HEK293 (cell line): Measurements from ENCODE around the gene CDCA5.

Source experiments
- CTCF ChIA-PET: fragments of 350-600 bp; formaldehyde crosslinking; extraction: SDS; loops from one replicate; lab custom pipeline; 2021; ENCODE audit warnings: antibody characterized with exemption; lab: Yijun Ruan, JAX
- POLR2A ChIA-PET: fragments of 300-600 bp; formaldehyde crosslinking; extraction: SDS; loops from one replicate; lab custom pipeline; 2020; ENCODE audit warnings: antibody characterized with exemption, inconsistent platforms; lab: Yijun Ruan, JAX
- H3K27ac ChIP-seq: fragments of 200-500 bp; sonication (Bioruptor generic); 2 replicates; pipeline ENCODE4 v1.5.1; 2014; ENCODE audit warnings: low read depth, low read length, control low read depth, inconsistent platforms; ENCODE audit errors: extremely low read depth
- H3K36me3 ChIP-seq, 2 experiments: fragments of 200-500 bp in 1 of 2; sonication (Bioruptor generic) in 1 of 2; 1 replicate in 1 of 2; 2 replicates in 1 of 2; pipeline ENCODE4 v1.5.1; 2014 to 2017; ENCODE audit warnings: inconsistent platforms in 2 of 2, low read length in 2 of 2; ENCODE audit not compliant: control insufficient read depth in 2 of 2, insufficient read depth in 1 of 2
- H3K4me1 ChIP-seq: fragments of 200-500 bp; sonication (Bioruptor generic); 2 replicates; pipeline ENCODE4 v1.5.1; 2014; ENCODE audit warnings: mild to moderate bottlenecking, low read length, inconsistent platforms; ENCODE audit not compliant: control insufficient read depth, insufficient read depth
- H3K4me3 ChIP-seq: 2 replicates; pipeline ENCODE4 v1.5.1; 2011; ENCODE audit warnings: low read depth, mild to moderate bottlenecking, control low read depth, low read length, moderate library complexity
- H3K9me3 ChIP-seq: fragments of 200-500 bp; sonication (Bioruptor generic); 2 replicates; pipeline ENCODE4 v1.5.1; 2014; ENCODE audit warnings: low read depth, low read length, inconsistent platforms; ENCODE audit not compliant: control insufficient read depth, insufficient read depth
- GLI4 ChIP-seq: fragments of 450-650 bp; formaldehyde crosslinking; IDR thresholded peaks from 2 replicates; pipeline ENCODE4 v1.5.1; 2016; ENCODE audit warnings: missing biosample characterization, missing genetic modification characterization
- PRDM10 ChIP-seq: fragments of 450-650 bp; formaldehyde crosslinking; IDR thresholded peaks from 2 replicates; pipeline ENCODE4 v1.5.1; 2016; ENCODE audit warnings: missing biosample characterization, missing genetic modification characterization
- SETDB1 ChIP-seq: IDR thresholded peaks from one replicate; pipeline ENCODE4 v1.6.1; 2017; ENCODE audit warnings: mild to moderate bottlenecking, low read length, moderate library complexity, mixed read lengths; ENCODE audit not compliant: insufficient read length
- SP2 ChIP-seq: fragments of 450-650 bp; formaldehyde crosslinking; IDR thresholded peaks from 2 replicates; pipeline ENCODE4 v1.5.1; 2016; ENCODE audit warnings: missing biosample characterization, missing genetic modification characterization
- ZBTB10 ChIP-seq: fragments of 450-650 bp; formaldehyde crosslinking; IDR thresholded peaks from 2 replicates; pipeline ENCODE4 v1.5.1; 2016; ENCODE audit warnings: missing biosample characterization, missing genetic modification characterization
- ZNF16 ChIP-seq: fragments of 450-650 bp; formaldehyde crosslinking; IDR thresholded peaks from 2 replicates; pipeline ENCODE4 v1.5.1; 2016; ENCODE audit warnings: low read depth, missing biosample characterization, missing genetic modification characterization
- ZNF174 ChIP-seq: fragments of 450-650 bp; formaldehyde crosslinking; IDR thresholded peaks from 2 replicates; pipeline ENCODE4 v1.5.0; 2017; ENCODE audit warnings: missing biosample characterization, mild to moderate bottlenecking, missing genetic modification characterization
- ZNF175 ChIP-seq: fragments of 450-650 bp; formaldehyde crosslinking; IDR thresholded peaks from 2 replicates; pipeline ENCODE4 v1.5.1; 2016; ENCODE audit warnings: missing biosample characterization, missing genetic modification characterization
- ZNF214 ChIP-seq: fragments of 450-650 bp; formaldehyde crosslinking; IDR thresholded peaks from 2 replicates; pipeline ENCODE4 v1.5.1; 2017; ENCODE audit warnings: missing biosample characterization, mild to moderate bottlenecking, missing genetic modification characterization, borderline replicate concordance
- ZNF48 ChIP-seq: fragments of 450-650 bp; formaldehyde crosslinking; IDR thresholded peaks from 2 replicates; pipeline ENCODE4 v1.5.1; 2016; ENCODE audit warnings: missing biosample characterization, missing genetic modification characterization
- ZNF488 ChIP-seq: fragments of 450-650 bp; formaldehyde crosslinking; IDR thresholded peaks from 2 replicates; pipeline ENCODE4 v1.5.1; 2016; ENCODE audit warnings: missing biosample characterization, missing genetic modification characterization
- ZNF544 ChIP-seq: fragments of 450-650 bp; formaldehyde crosslinking; IDR thresholded peaks from 2 replicates; pipeline ENCODE4 v1.5.0; 2017; ENCODE audit warnings: missing biosample characterization, missing genetic modification characterization
- ZNF692 ChIP-seq: fragments of 450-650 bp; formaldehyde crosslinking; IDR thresholded peaks from 2 replicates; pipeline ENCODE4 v1.5.1; 2016; ENCODE audit warnings: missing biosample characterization, missing genetic modification characterization

Gene CDCA5

GRCh38 chr11:65121865-65122696 is 38.2 kb upstream of the CDCA5 start, which contains the start of the genes FAU and MRPL49 (continued):
- TF ChIP-seq ZNF692 (0 out of 2 replicates have a peak, but pooled peaks have one; percentile 61), ZNF48 (tag by site-specific recombination) (no peak), ZNF488 (no peak)

DNA sequence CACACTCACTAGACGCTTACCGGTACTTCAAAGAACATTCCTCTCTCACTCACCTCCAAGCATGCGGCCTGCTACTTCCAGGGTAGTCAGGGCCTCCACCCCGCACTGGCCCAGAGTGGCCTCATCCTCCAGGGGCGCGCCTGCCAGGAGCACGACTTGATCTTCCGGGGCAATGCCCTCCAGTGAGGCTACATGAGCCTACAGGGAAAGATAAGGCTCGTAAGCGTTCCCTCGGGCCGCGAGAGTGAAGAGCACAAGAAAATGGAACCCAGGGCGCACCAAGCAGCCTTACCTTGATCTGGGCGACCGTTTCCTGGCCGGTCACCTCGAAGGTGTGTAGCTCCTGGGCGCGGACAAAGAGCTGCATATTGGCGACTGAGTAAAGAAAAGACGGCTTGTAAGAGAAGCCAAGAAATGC is 37.6 kb upstream of the CDCA5 start:
- H3K36me3 ChIP-seq, result peaks cover 3 to 61% of the 10 kb centered on the region in 2 experiments; a peak in 2 of 3 replicates
- TF ChIP-seq ZNF174 (tag by site-specific recombination) (no peak), PRDM10 (peak; percentile 39; the same call in 1 of the 2 replicates)
- ChIA-PET POLR2A (interaction anchor here (0.7 to 3.2 kb wide), 20 partner anchors 9 to 343 kb away, joined by 3 to 57 read pairs (median 6); partner anchors contain the start of genes ARL2, CAPN1, CDCA5 and NEAT1), CTCF (interaction anchor here (0.7 to 3.4 kb wide), 6 partner anchors 10 to 234 kb away, joined by 3 to 37 read pairs (median 4); partner anchors contain the start of genes CDC42EP2 and TM7SF2)
- peaks cover 3% of the 10 kb centered on the region; the same call in 1 of the 2 replicates for H3K4me1 ChIP-seq
- H3K27ac ChIP-seq, result peak overlapping the region; percentile 55; the same call in 1 of the 2 replicates
- H3K9me3 ChIP-seq, result no peaks in the 10 kb centered on the region
- H3K4me3 ChIP-seq, result peak overlapping the region; percentile 72

GRCh38 chr11:65120831-65121230 is 37.0 kb upstream of the CDCA5 start:
- H3K9me3 ChIP-seq, result no peaks in the 10 kb centered on the region
- no peak overlapping the region; the same call in 1 of the 2 replicates for H3K4me3 ChIP-seq
- peaks cover 3% of the 10 kb centered on the region; the same call in 1 of the 2 replicates for H3K4me1 ChIP-seq
- TF ChIP-seq ZNF544 (tag by site-specific recombination) (no peak), SETDB1 (no peak), ZNF175 (tag by site-specific recombination) (no peak), ZNF16 (tag by site-specific recombination) (no peak), SP2 (no peak), ZNF214 (no peak), ZBTB10 (tag by site-specific recombination) (no peak), GLI4 (tag by site-specific recombination) (no peak)
- H3K36me3 ChIP-seq, result peaks cover 3 to 61% of the 10 kb centered on the region in 2 experiments; a peak in 2 of 3 replicates
- CTCF ChIA-PET, result interaction anchor here (1.0 to 3.4 kb wide), 4 partner anchors 10 to 233 kb away, joined by 3 to 37 read pairs (median 5); partner anchors contain the start of gene TM7SF2
- POLR2A ChIA-PET, result interaction anchor here (0.6 to 3.2 kb wide), 4 partner anchors 9 to 916 kb away, joined by 3 to 57 read pairs (median 36); partner anchors contain the start of genes SYVN1, TM7SF2 and VPS51
- H3K27ac ChIP-seq, result no peak overlapping the region; the same call in 1 of the 2 replicates
